ENCODE data around the gene ROCK2.

- TF ChIP-seq, protein P1, sequence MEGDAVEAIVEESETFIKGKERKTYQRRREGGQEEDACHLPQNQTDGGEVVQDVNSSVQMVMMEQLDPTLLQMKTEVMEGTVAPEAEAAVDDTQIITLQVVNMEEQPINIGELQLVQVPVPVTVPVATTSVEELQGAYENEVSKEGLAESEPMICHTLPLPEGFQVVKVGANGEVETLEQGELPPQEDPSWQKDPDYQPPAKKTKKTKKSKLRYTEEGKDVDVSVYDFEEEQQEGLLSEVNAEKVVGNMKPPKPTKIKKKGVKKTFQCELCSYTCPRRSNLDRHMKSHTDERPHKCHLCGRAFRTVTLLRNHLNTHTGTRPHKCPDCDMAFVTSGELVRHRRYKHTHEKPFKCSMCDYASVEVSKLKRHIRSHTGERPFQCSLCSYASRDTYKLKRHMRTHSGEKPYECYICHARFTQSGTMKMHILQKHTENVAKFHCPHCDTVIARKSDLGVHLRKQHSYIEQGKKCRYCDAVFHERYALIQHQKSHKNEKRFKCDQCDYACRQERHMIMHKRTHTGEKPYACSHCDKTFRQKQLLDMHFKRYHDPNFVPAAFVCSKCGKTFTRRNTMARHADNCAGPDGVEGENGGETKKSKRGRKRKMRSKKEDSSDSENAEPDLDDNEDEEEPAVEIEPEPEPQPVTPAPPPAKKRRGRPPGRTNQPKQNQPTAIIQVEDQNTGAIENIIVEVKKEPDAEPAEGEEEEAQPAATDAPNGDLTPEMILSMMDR (IDR thresholded peaks at IDR 0.05) = no peak
- TF ChIP-seq POLR2A (IDR thresholded peaks at IDR 0.05) = no peak
Observed at GRCh38 chr2:11208083-11208482, 136.4 kb downstream of the ROCK2 start.

Measured in Peyer's patch (tissue), 4 donors.